Liver (tissue), 9 donors: ENCODE data around the gene MRPL58. TPM values are rescaled to one million over a fixed set of nuclear protein-coding genes. Genes with fewer than 3 reads are reported as not detected.

Experiments used
- DNase-seq: peaks from one replicate; pipeline ENCODE4 v3.0.0-alpha.2; 2017; ENCODE audit warnings: low spot score
- H3K27ac ChIP-seq, 2 donors: one replicate each; pipeline ENCODE4 v1.7.0; 2013; ENCODE audit warnings: inconsistent platforms in 2 of 2, low read length in 2 of 2, control low read depth in 1 of 2, low read depth in 1 of 2, mild to moderate bottlenecking in 1 of 2
- H3K27me3 ChIP-seq, 4 donors: one replicate each; pipeline versions ENCODE4 v1.6.1 to v1.7.0; 2013; ENCODE audit warnings: low read length in 3 of 4, inconsistent platforms in 1 of 4, mild to moderate bottlenecking in 1 of 4, moderate library complexity in 1 of 4; ENCODE audit not compliant: control insufficient read depth in 4 of 4, insufficient read depth in 4 of 4
- H3K36me3 ChIP-seq, 4 donors: one replicate each; pipeline versions ENCODE4 v1.6.1 to v1.7.0; 2013; ENCODE audit warnings: low read length in 3 of 4, mild to moderate bottlenecking in 3 of 4, low read depth in 1 of 4, moderate library complexity in 1 of 4; ENCODE audit not compliant: control insufficient read depth in 4 of 4, insufficient read depth in 3 of 4
- H3K4me1 ChIP-seq, 4 donors: one replicate each; pipeline versions ENCODE4 v1.6.1 to v1.7.0; 2013; ENCODE audit warnings: low read length in 3 of 4, mild to moderate bottlenecking in 3 of 4, moderate library complexity in 1 of 4; ENCODE audit not compliant: control insufficient read depth in 4 of 4, insufficient read depth in 4 of 4
- H3K4me3 ChIP-seq, 3 donors: one replicate each; pipeline versions ENCODE4 v1.6.1 to v1.7.0; 2013; ENCODE audit warnings: low read length in 3 of 3, control low read depth in 1 of 3, low read depth in 1 of 3, mild to moderate bottlenecking in 1 of 3
- H3K9ac ChIP-seq, 2 donors: one replicate each; pipeline ENCODE4 v1.7.0; 2013; ENCODE audit warnings: low read length in 2 of 2, mild to moderate bottlenecking in 2 of 2, moderate library complexity in 2 of 2, control low read depth in 1 of 2, low read depth in 1 of 2
- H3K9me3 ChIP-seq, 4 donors: one replicate each; pipeline versions ENCODE4 v1.6.1 to v1.7.0; 2013; ENCODE audit warnings: low read length in 3 of 4; ENCODE audit not compliant: control insufficient read depth in 4 of 4
- ATF3 ChIP-seq: IDR thresholded peaks from 2 replicates; pipeline ENCODE4 v1.6.1; 2016; ENCODE audit warnings: antibody characterized with exemption
- CTCF ChIP-seq: fragments of 150-350 bp; IDR thresholded peaks from 2 replicates; pipeline ENCODE4 v1.5.1; 2017; ENCODE audit warnings: improper control_type of control experiment, low read depth, low read length; ENCODE audit not compliant: missing input control
- EGR1 ChIP-seq, 2 donors: IDR thresholded peaks; 2 replicates each; pipeline ENCODE4 v1.6.1; 2016 to 2018; ENCODE audit warnings: antibody characterized with exemption in 2 of 2, low read depth in 2 of 2
- FOXA1 ChIP-seq: IDR thresholded peaks from 2 replicates; pipeline ENCODE4 v1.6.1; 2016; ENCODE audit warnings: antibody characterized with exemption
- FOXA2 ChIP-seq: IDR thresholded peaks from 2 replicates; pipeline ENCODE4 v1.6.1; 2016; ENCODE audit warnings: antibody characterized with exemption
- GABPA ChIP-seq, 2 donors: IDR thresholded peaks in 1 of 2; conservative IDR thresholded peaks in 1 of 2; 2 replicates each; pipeline ENCODE4 v1.6.1; 2016; ENCODE audit warnings: antibody characterized with exemption in 2 of 2, mild to moderate bottlenecking in 1 of 2, moderate library complexity in 1 of 2
- HNF4A ChIP-seq, 2 donors: conservative IDR thresholded peaks; 2 replicates each; pipeline ENCODE4 v1.6.1; 2016; ENCODE audit warnings: antibody characterized with exemption in 2 of 2, mild to moderate bottlenecking in 2 of 2
- HNF4G ChIP-seq: IDR thresholded peaks from 2 replicates; pipeline ENCODE4 v1.6.1; 2016; ENCODE audit warnings: antibody characterized with exemption
- JUND ChIP-seq, 2 donors: IDR thresholded peaks; 2 replicates each; pipeline ENCODE4 v1.6.1; 2016; ENCODE audit warnings: antibody characterized with exemption in 2 of 2
- MAX ChIP-seq: IDR thresholded peaks from 2 replicates; pipeline ENCODE4 v1.6.1; 2016; ENCODE audit warnings: antibody characterized with exemption
- NR2F2 ChIP-seq: IDR thresholded peaks from 2 replicates; pipeline ENCODE4 v1.6.1; 2016; ENCODE audit warnings: antibody characterized with exemption
- RAD21 ChIP-seq, 2 donors: IDR thresholded peaks; 2 replicates each; pipeline ENCODE4 v1.6.1; 2016; ENCODE audit warnings: antibody characterized with exemption in 2 of 2, mild to moderate bottlenecking in 2 of 2
- REST ChIP-seq: IDR thresholded peaks from 2 replicates; pipeline ENCODE4 v1.6.1; 2016; ENCODE audit warnings: antibody characterized with exemption, mild to moderate bottlenecking
- RXRA ChIP-seq, 2 donors: IDR thresholded peaks; 2 replicates each; pipeline ENCODE4 v1.6.1; 2017 to 2018; ENCODE audit warnings: antibody characterized with exemption in 2 of 2, mild to moderate bottlenecking in 1 of 2
- SP1 ChIP-seq: IDR thresholded peaks from 2 replicates; pipeline ENCODE4 v1.6.1; 2018; ENCODE audit warnings: antibody characterized with exemption, mild to moderate bottlenecking
- TAF1 ChIP-seq: conservative IDR thresholded peaks from 2 replicates; pipeline ENCODE4 v1.6.1; 2016; ENCODE audit warnings: antibody characterized with exemption, mild to moderate bottlenecking
- YY1 ChIP-seq: IDR thresholded peaks from 2 replicates; pipeline ENCODE4 v1.6.1; 2016; ENCODE audit warnings: antibody characterized with exemption, mild to moderate bottlenecking
- ZBTB33 ChIP-seq: IDR thresholded peaks from 2 replicates; pipeline ENCODE4 v1.6.1; 2016; ENCODE audit warnings: antibody characterized with exemption
- WGBS: extraction: QIAGEN DNeasy Blood & Tissue Kit; methylation state at CpG from one replicate; pipeline ENCODE4 v1.1.7; 2013; 5-methylcytosine and 5-hydroxymethylcytosine counted together
- polyA plus RNA-seq, 2 donors: library from polyadenylated mRNA; stranded (reverse) in 1 of 2; unstranded in 1 of 2; fragments of 200-250 nt in 1 of 2; fragments of >200 nt in 1 of 2; fragmentation: Nextera tagmentation in 1 of 2; extraction: Ambion mirVana in 1 of 2; gene quantifications; one replicate each; pipeline versions ENCODE4 v1.2.1 to v1.2.3, GENCODE V29; 2013 to 2015
- total RNA-seq, 2 donors: library from RNA; depleted of rRNA; stranded (reverse); fragments of >200 nt; gene quantifications; one replicate each; pipeline ENCODE4 v1.2.3, GENCODE V29; 2014
- donor health status: healthy.
- donor health status: healthy.
- donor health status: healthy.
- donor health status: healthy.
- donor health status: healthy.

The MRPL58 gene
- total and polyA plus RNA-seq, 4 donors = 20.5 to 47.0 (median 33.4) TPM

- no peak overlapping the region for H3K4me3 ChIP-seq
- no peaks in the 10 kb centered on the region for H3K36me3 ChIP-seq
- H3K27me3 ChIP-seq = peaks cover 0 to 3% (median 0%) of the 10 kb centered on the region in 4 donors
- H3K9me3 ChIP-seq = no peaks in the 10 kb centered on the region
- DNase-seq = no peak
- TF ChIP-seq FOXA2 (no peak), TAF1 (no peak), SP1 (no peak), JUND (IDR thresholded peaks at IDR 0.05) (no peak), HNF4A (conservative IDR thresholded peaks at IDR 0.05) (no peak), NR2F2 (no peak), RAD21 (IDR thresholded peaks at IDR 0.05) (no peak), YY1 (no peak), RXRA (IDR thresholded peaks at IDR 0.05) (no peak), CTCF (no peak), GABPA (IDR thresholded peaks at IDR 0.05 in 1 of 2, conservative IDR thresholded peaks at IDR 0.05 in 1 of 2) (no peak), ZBTB33 (no peak), EGR1 (IDR thresholded peaks at IDR 0.05; ENCODE audit: low read depth in 2 of 2) (no peak), ATF3 (no peak), HNF4G (no peak), FOXA1 (no peak), MAX (no peak), REST (no peak)
- no peak overlapping the region for H3K27ac ChIP-seq
- WGBS = 73% methylated on average over 2 of the region's 2 CpGs
- no peak overlapping the region for H3K9ac ChIP-seq
- peaks cover under 1 to 14% (median 10%) of the 10 kb centered on the region in 4 donors for H3K4me1 ChIP-seq
Observed at GRCh38 chr17:74992223-74992622, 20.2 kb upstream of the MRPL58 start.
